Measurements from ENCODE around the gene CLDN19.

- no peak for TF ChIP-seq POLR2A (IDR thresholded peaks at IDR 0.05)
- no peak for TF ChIP-seq CTCF (IDR thresholded peaks at IDR 0.05)
Measured at GRCh38 chr1:42737257-42737656, 2.8 kb downstream of the CLDN19 start.
